MM.1S (cell line): ENCODE results near the gene HS6ST3.

ENCODE experiments used
- CTCF ChIP-seq: fragments of 300-600 bp; sonication (generic); IDR thresholded peaks from 2 replicates; pipeline ENCODE4 v1.5.1; 2016; ENCODE audit warnings: antibody characterized with exemption, low read length, mixed read lengths
- EZH2 ChIP-seq: fragments of 300-600 bp; sonication (generic); optimal IDR thresholded peaks from 2 replicates; pipeline ENCODE3; 2017; ENCODE audit warnings: low read depth, mild to moderate bottlenecking, antibody characterized with exemption, low read length, mixed read lengths

GRCh38 chr13:96053003-96053703 lies 36.8 kb upstream of the HS6ST3 start, which contains the start of gene UGGT2:
- TF ChIP-seq CTCF (no peak), EZH2 (no peak)
